SK-N-SH (cell line): ENCODE data around the gene OR2C1. TPM values are rescaled to one million over a fixed set of nuclear protein-coding genes. Genes with fewer than 3 reads are reported as not detected.
A peak's percentile ranks its signal among the peaks of the same experiment; 100 is the strongest.

Source experiments
- CTCF ChIA-PET: fragments of 300-600, 350-600 bp; formaldehyde crosslinking; extraction: SDS; loops from one replicate; lab custom pipeline; 2021; lab: Yijun Ruan, JAX
- POLR2A ChIA-PET: fragments of 350-600 bp; sonication (Branson Sonifier 250); formaldehyde crosslinking; extraction: SDS; loops from one replicate; lab custom pipeline; 2020; ENCODE audit warnings: antibody characterized with exemption, inconsistent platforms; lab: Yijun Ruan, JAX
- DNase-seq: peaks from one replicate; pipeline ENCODE4 v3.0.0; 2012
- H2AFZ ChIP-seq: fragments of 200-600 bp; sonication (generic); 2 replicates; pipeline ENCODE4 v1.8.1; 2016; ENCODE audit warnings: antibody characterized with exemption, mild to moderate bottlenecking, low read depth
- H3F3A ChIP-seq: fragments of 200-600 bp; sonication (generic); replicated peaks from 2 replicates; pipeline ENCODE3; 2016; ENCODE audit warnings: antibody characterized with exemption, mild to moderate bottlenecking; ENCODE audit not compliant: insufficient read depth
- H3K27ac ChIP-seq, 2 experiments: fragments of 200-500 bp in 1 of 2; fragments of 200-600 bp in 1 of 2; sonication (Bioruptor generic) in 1 of 2; sonication (generic), shearing (Covaris generic) in 1 of 2; 2 replicates each; pipeline versions ENCODE4 v1.5.1 to v1.6.1; 2014 to 2016; ENCODE audit warnings: low read depth in 2 of 2, inconsistent platforms in 1 of 2, low read length in 1 of 2, mild to moderate bottlenecking in 1 of 2, mixed read lengths in 1 of 2
- H3K27me3 ChIP-seq: fragments of 200-600 bp; sonication (generic), shearing (Covaris generic); 2 replicates; pipeline ENCODE4 v1.6.1; 2016; ENCODE audit warnings: mixed run types; ENCODE audit not compliant: insufficient read depth
- H3K36me3 ChIP-seq, 2 experiments: fragments of 200-500 bp in 1 of 2; fragments of 200-600 bp in 1 of 2; sonication (Bioruptor generic) in 1 of 2; sonication (generic) in 1 of 2; replicated peaks in 1 of 2; 2 replicates each; pipeline versions ENCODE3 to v1.5.1; 2014 to 2016; ENCODE audit warnings: low read length in 1 of 2, mild to moderate bottlenecking in 1 of 2; ENCODE audit not compliant: insufficient read depth in 2 of 2, control insufficient read depth in 1 of 2
- H3K4me1 ChIP-seq, 2 experiments: fragments of 200-500 bp in 1 of 2; fragments of 200-600 bp in 1 of 2; sonication (Bioruptor generic) in 1 of 2; sonication (generic), shearing (Covaris generic) in 1 of 2; 2 replicates each; pipeline versions ENCODE4 v1.5.1 to v1.6.1; 2014 to 2016; ENCODE audit warnings: low read depth in 1 of 2, low read length in 1 of 2, mixed run types in 1 of 2; ENCODE audit not compliant: insufficient read depth in 2 of 2, control insufficient read depth in 1 of 2
- H3K4me2 ChIP-seq: fragments of 200-600 bp; sonication (generic), shearing (Covaris generic); 2 replicates; pipeline ENCODE4 v1.6.1; 2017; ENCODE audit warnings: mixed run types
- H3K4me3 ChIP-seq, 2 experiments: fragments of 200-500 bp in 1 of 2; fragments of 200-600 bp in 1 of 2; sonication (Bioruptor generic) in 1 of 2; sonication (generic), shearing (Covaris generic) in 1 of 2; 2 replicates each; pipeline versions ENCODE4 v1.5.1 to v1.8.1; 2014 to 2016; ENCODE audit warnings: low read depth in 2 of 2, inconsistent platforms in 1 of 2, low read length in 1 of 2, mild to moderate bottlenecking in 1 of 2, mixed read lengths in 1 of 2, moderate library complexity in 1 of 2
- H3K79me2 ChIP-seq: fragments of 200-600 bp; sonication (generic); 2 replicates; pipeline ENCODE4 v1.8.1; 2017; ENCODE audit warnings: mild to moderate bottlenecking; ENCODE audit not compliant: insufficient read depth
- H3K9ac ChIP-seq: fragments of 200-600 bp; sonication (generic); 2 replicates; pipeline ENCODE4 v1.6.1; 2017; ENCODE audit warnings: mixed run types
- H3K9me2 ChIP-seq: fragments of 200-600 bp; sonication (generic); 2 replicates; pipeline ENCODE4 v1.6.1; 2017; ENCODE audit warnings: mixed run types
- H3K9me3 ChIP-seq: fragments of 200-600 bp; sonication (generic); 2 replicates; pipeline ENCODE4 v1.6.1; 2017; ENCODE audit warnings: mixed run types, mild to moderate bottlenecking, moderate library complexity
- H4K20me1 ChIP-seq: fragments of 200-600 bp; sonication (generic); 2 replicates; pipeline ENCODE4 v1.6.1; 2017; ENCODE audit warnings: mild to moderate bottlenecking, mixed run types; ENCODE audit not compliant: insufficient read depth
- CHD2 ChIP-seq: fragments of 150-350 bp; IDR thresholded peaks from 2 replicates; pipeline ENCODE4 v1.6.1; 2018; ENCODE audit warnings: low read length; ENCODE audit not compliant: partially characterized antibody
- EZH2phosphoT487 ChIP-seq: fragments of 200-600 bp; sonication (generic); IDR thresholded peaks from 2 replicates; pipeline ENCODE4 v1.6.1; 2017; ENCODE audit warnings: low read depth, mixed run types, mild to moderate bottlenecking, antibody characterized with exemption, moderate library complexity, borderline replicate concordance
- FOSL2 ChIP-seq: IDR thresholded peaks from 2 replicates; pipeline ENCODE4 v1.4.0; 2012; ENCODE audit warnings: low read depth, mild to moderate bottlenecking, moderate library complexity, borderline replicate concordance
- GABPA ChIP-seq: IDR thresholded peaks from 2 replicates; pipeline ENCODE4 v1.4.0; 2012; ENCODE audit warnings: low read depth, mild to moderate bottlenecking
- NRF1 ChIP-seq: IDR thresholded peaks from 2 replicates; pipeline ENCODE4 v1.6.1; 2012; ENCODE audit warnings: low read depth, mild to moderate bottlenecking, low read length
- RAD21 ChIP-seq: IDR thresholded peaks from 2 replicates; pipeline ENCODE4 v1.6.1; 2012; ENCODE audit warnings: mild to moderate bottlenecking, low read length
- RFX5 ChIP-seq: IDR thresholded peaks from 2 replicates; pipeline ENCODE4 v1.6.1; 2012; ENCODE audit warnings: mild to moderate bottlenecking, improper control_type of control experiment, low read length
- SMC3 ChIP-seq: IDR thresholded peaks from 2 replicates; pipeline ENCODE4 v1.6.1; 2012; ENCODE audit warnings: low read depth, low read length, improper control_type of control experiment
- TAF1 ChIP-seq: IDR thresholded peaks from 2 replicates; pipeline ENCODE4 v1.6.1; 2012; ENCODE audit warnings: low read depth, mild to moderate bottlenecking, low read length, moderate library complexity, borderline replicate concordance
- TCF12 ChIP-seq: IDR thresholded peaks from 2 replicates; pipeline ENCODE4 v1.4.0; 2012
- TEAD4 ChIP-seq: IDR thresholded peaks from 2 replicates; pipeline ENCODE4 v1.4.0; 2012; ENCODE audit warnings: mild to moderate bottlenecking, borderline replicate concordance; ENCODE audit not compliant: insufficient read depth
- YY1 ChIP-seq: IDR thresholded peaks from 2 replicates; pipeline ENCODE4 v1.4.0; 2012; ENCODE audit warnings: low read depth, mild to moderate bottlenecking
- WGBS: methylation state at CpG from one replicate; pipeline ENCODE4 v1.1.6; 2017; ENCODE audit warnings: low lambda C conversion rate; 5-methylcytosine and 5-hydroxymethylcytosine counted together
- polyA plus RNA-seq, 3 experiments: library from polyadenylated mRNA; depleted of rRNA; stranded (reverse); fragments of >200 nt; gene quantifications; 2 replicates each; pipeline ENCODE4 v1.2.3, GENCODE V29; 2012
- TF ChIP-seq, protein P1 (sequence below): fragments of 200-600 bp; sonication (generic); IDR thresholded peaks from 2 replicates; pipeline ENCODE4 v1.6.1; 2017; ENCODE audit warnings: antibody characterized with exemption, mild to moderate bottlenecking, moderate library complexity
- TF ChIP-seq, protein P2 (sequence below): fragments of 150-350 bp; IDR thresholded peaks from 2 replicates; pipeline ENCODE4 v1.6.1; 2016; ENCODE audit warnings: mild to moderate bottlenecking, low read depth, low read length

The OR2C1 gene
- polyA plus RNA-seq, 1 of the 3 experiments (the other 2 are of a cell fraction), result not detected

DNA sequence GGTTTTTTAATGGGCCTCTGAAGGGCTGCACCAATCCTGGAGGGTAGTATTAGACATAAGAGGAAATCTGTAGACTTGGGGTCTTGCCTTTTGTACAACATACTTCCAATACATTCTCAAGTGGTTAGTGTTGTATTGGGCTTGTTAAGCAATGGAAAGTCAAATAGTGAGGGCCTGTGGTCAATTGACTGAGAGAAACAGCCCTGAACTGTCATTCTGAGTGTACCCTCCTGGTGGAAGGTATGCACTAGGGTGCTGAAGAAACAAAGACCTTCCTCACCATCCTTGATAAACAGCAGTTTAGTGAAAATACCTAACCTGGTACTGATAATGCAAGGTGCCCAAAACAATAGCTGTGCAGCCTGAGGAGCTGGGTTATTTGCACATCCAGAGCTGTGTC lies 22.2 kb downstream of the OR2C1 start (continued):
- TF ChIP-seq FOSL2, result no peak
- TF ChIP-seq, protein P1, sequence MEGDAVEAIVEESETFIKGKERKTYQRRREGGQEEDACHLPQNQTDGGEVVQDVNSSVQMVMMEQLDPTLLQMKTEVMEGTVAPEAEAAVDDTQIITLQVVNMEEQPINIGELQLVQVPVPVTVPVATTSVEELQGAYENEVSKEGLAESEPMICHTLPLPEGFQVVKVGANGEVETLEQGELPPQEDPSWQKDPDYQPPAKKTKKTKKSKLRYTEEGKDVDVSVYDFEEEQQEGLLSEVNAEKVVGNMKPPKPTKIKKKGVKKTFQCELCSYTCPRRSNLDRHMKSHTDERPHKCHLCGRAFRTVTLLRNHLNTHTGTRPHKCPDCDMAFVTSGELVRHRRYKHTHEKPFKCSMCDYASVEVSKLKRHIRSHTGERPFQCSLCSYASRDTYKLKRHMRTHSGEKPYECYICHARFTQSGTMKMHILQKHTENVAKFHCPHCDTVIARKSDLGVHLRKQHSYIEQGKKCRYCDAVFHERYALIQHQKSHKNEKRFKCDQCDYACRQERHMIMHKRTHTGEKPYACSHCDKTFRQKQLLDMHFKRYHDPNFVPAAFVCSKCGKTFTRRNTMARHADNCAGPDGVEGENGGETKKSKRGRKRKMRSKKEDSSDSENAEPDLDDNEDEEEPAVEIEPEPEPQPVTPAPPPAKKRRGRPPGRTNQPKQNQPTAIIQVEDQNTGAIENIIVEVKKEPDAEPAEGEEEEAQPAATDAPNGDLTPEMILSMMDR, result no peak
- TF ChIP-seq SMC3, result no peak

DNA sequence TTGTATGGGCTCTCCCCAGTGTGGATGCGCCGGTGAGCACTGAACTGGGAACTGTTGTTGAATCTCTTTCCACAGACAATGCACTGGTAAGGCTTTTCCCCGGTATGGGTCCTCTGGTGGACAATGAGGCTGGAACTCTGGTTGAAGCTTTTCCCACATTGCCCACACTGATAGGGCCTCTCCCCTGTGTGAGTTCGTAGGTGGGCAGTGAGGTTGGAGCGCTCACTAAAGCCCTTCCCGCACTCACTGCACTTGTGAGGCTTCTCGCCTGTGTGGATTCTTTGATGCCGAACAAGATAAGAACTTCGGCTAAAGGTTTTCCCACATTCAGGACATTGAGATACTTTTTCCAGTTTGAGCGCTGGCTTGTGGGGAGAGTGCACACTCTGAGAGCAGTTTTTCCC lies 27.4 kb downstream of the OR2C1 start:
- H3K36me3 ChIP-seq, result peaks cover 41 to 55% of the 10 kb centered on the region in 2 experiments
- H3K9me3 ChIP-seq, result peaks cover 23% of the 10 kb centered on the region; the same call in 1 of the 2 replicates
- H3K27me3 ChIP-seq, result no peaks in the 10 kb centered on the region
- ChIA-PET POLR2A (interaction anchor here (0.6 kb wide), 1 partner anchor 39 kb away, joined by 3 read pairs; no protein-coding TSS in a partner anchor), CTCF (interaction anchor here (1.3 to 1.4 kb wide), 2 partner anchors 9 to 18 kb away, joined by 4 to 5 read pairs; no protein-coding TSS in a partner anchor)
- H3F3A ChIP-seq, result no peaks in the 10 kb centered on the region
- WGBS, result 96% methylated on average over 10 of the region's 10 CpGs
- H4K20me1 ChIP-seq, result no peaks in the 10 kb centered on the region
- no peak overlapping the region for H2AFZ ChIP-seq
- H3K9ac ChIP-seq, result no peak overlapping the region
- peak overlapping the region in 1 of 2 experiments; percentile 22; a peak in 1 of 4 replicates for H3K4me3 ChIP-seq
- no peak for DNase-seq
- no peak overlapping the region for H3K4me2 ChIP-seq
- H3K4me1 ChIP-seq, result no peaks in the 10 kb centered on the region
- no peak overlapping the region for H3K27ac ChIP-seq
- no peak for TF ChIP-seq NRF1
- TF ChIP-seq CHD2, result no peak
- no peak for TF ChIP-seq GABPA
- no peak for TF ChIP-seq RFX5
- no peaks in the 10 kb centered on the region for H3K9me2 ChIP-seq
- H3K79me2 ChIP-seq, result peaks cover 14% of the 10 kb centered on the region

DNA sequence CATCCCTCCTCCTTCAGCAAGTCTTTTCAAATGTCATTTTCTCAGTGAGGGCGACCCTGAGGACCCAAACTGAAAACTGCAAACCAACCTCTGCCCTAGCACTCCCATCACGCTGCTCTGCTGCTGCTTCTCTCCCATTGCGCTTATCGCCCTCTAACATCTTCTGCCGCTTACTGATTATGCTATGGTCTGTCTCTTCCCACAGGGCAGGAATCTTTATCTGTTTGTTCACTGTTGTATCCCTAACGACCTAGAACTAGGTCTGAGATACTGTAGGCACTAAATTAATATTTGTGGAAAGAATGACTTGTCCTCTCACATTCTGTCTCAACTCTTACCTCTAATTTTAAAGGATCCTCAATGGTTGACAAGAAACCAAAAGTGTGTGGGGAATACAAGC lies 32.6 kb downstream of the OR2C1 start:
- no peak overlapping the region for H3K4me2 ChIP-seq
- no peaks in the 10 kb centered on the region for H3K4me1 ChIP-seq
- ChIA-PET CTCF (no interaction called here), POLR2A (no interaction called here)
- H3K9ac ChIP-seq, result no peak overlapping the region
- 84% methylated on average over 6 of the region's 6 CpGs for WGBS
- H3K27ac ChIP-seq, result no peak overlapping the region
- no peak for DNase-seq
- no peak overlapping the region for H2AFZ ChIP-seq
- no peaks in the 10 kb centered on the region for H3K27me3 ChIP-seq
- H3K79me2 ChIP-seq, result peaks cover 26% of the 10 kb centered on the region
- H4K20me1 ChIP-seq, result no peaks in the 10 kb centered on the region
- no peaks in the 10 kb centered on the region for H3F3A ChIP-seq
- no peak overlapping the region for H3K4me3 ChIP-seq
- TF ChIP-seq, protein P2, sequence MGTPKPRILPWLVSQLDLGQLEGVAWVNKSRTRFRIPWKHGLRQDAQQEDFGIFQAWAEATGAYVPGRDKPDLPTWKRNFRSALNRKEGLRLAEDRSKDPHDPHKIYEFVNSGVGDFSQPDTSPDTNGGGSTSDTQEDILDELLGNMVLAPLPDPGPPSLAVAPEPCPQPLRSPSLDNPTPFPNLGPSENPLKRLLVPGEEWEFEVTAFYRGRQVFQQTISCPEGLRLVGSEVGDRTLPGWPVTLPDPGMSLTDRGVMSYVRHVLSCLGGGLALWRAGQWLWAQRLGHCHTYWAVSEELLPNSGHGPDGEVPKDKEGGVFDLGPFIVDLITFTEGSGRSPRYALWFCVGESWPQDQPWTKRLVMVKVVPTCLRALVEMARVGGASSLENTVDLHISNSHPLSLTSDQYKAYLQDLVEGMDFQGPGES, result no peak
- no peak for TF ChIP-seq EZH2phosphoT487
- no peak for TF ChIP-seq RAD21
- no peak for TF ChIP-seq YY1
- TF ChIP-seq TEAD4, result no peak
- no peak for TF ChIP-seq TAF1
- TF ChIP-seq GABPA, result no peak
- TF ChIP-seq FOSL2, result no peak
- no peak for TF ChIP-seq TCF12
- H3K9me2 ChIP-seq, result no peaks in the 10 kb centered on the region
- H3K9me3 ChIP-seq, result 0 out of 2 replicates have a peak, but pooled peaks cover 6% of the 10 kb centered on the region
- peaks cover 50 to 65% of the 10 kb centered on the region in 2 experiments for H3K36me3 ChIP-seq
